NB4 (cell line): ENCODE results near the gene RHBDD3.

Source experiments
- MYC ChIP-seq: IDR thresholded peaks from 2 replicates; pipeline ENCODE4 v1.6.1; 2011; ENCODE audit warnings: low read depth, low read length
- POLR2A ChIP-seq: IDR thresholded peaks from 2 replicates; pipeline ENCODE4 v1.6.1; 2011; ENCODE audit warnings: mild to moderate bottlenecking; ENCODE audit not compliant: insufficient read length; ENCODE audit errors: extremely low read depth
- TF ChIP-seq, protein P1 (sequence below): IDR thresholded peaks from one replicate; pipeline ENCODE4 v1.5.1; 2012; ENCODE audit warnings: low read depth, low read length

DNA sequence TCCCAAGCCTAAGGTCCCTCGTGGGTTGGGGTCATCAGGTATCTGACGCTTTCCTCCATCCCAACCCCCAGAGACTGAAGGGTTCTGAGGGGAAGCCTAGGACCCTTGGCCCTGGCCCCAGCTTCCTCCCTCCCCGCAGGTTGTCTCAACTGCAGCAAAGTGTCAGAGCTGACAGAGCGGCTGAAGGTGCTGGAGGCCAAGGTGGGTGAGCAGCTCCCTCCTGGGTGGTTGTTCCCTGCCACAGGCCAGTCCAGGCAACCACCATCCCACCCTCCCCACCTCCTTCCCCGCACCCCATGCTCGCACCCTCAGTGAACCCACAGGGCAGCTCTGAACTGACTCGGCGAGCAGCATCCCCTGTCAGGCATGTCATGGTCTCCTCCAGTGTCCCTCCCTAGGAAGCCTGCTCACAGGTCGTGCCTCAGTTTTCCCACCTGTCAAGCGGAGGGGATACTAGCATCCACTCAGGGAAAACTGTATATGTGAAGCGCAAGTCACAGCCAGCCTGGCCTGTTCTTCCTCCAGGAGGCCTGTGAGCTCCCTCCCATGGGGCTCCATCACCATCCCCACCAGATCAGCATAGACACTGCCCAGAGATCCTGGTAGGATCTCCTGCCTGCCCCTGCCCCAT is 41.3 kb downstream of the RHBDD3 start:
- TF ChIP-seq POLR2A (no peak), MYC (no peak)
- TF ChIP-seq, protein P1, sequence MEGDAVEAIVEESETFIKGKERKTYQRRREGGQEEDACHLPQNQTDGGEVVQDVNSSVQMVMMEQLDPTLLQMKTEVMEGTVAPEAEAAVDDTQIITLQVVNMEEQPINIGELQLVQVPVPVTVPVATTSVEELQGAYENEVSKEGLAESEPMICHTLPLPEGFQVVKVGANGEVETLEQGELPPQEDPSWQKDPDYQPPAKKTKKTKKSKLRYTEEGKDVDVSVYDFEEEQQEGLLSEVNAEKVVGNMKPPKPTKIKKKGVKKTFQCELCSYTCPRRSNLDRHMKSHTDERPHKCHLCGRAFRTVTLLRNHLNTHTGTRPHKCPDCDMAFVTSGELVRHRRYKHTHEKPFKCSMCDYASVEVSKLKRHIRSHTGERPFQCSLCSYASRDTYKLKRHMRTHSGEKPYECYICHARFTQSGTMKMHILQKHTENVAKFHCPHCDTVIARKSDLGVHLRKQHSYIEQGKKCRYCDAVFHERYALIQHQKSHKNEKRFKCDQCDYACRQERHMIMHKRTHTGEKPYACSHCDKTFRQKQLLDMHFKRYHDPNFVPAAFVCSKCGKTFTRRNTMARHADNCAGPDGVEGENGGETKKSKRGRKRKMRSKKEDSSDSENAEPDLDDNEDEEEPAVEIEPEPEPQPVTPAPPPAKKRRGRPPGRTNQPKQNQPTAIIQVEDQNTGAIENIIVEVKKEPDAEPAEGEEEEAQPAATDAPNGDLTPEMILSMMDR: no peak
